Measurements from ENCODE around the gene PGA5. TPM values are rescaled to one million over a fixed set of nuclear protein-coding genes. Genes with fewer than 3 reads are reported as not detected.
"Not testable (repeated sequence)": the region's sequence is repeated elsewhere in the genome, so short reads cannot be mapped to it uniquely, and the experiment has no call there.

Gene PGA5
- polyA plus RNA-seq, 1 donor from 2014 or later, result not detected

DNA sequence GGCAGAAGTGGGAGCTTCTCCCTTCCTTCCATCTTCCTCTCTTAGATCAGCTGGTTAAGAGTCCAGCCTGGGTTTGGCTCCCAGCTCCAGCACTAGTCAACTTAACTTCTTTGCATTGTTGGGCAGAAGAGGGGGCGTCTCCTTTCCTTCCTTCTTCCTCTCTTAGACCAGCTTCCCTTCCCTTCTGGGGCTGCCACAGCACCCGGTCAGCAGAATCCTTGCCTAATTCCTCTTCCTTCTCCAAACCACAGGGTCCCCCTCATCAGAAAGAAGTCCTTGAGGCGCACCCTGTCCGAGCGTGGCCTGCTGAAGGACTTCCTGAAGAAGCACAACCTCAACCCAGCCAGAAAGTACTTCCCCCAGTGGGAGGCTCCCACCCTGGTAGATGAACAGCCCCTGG is 18.3 kb upstream of the PGA5 start:
- not testable (repeated sequence) for H3F3A ChIP-seq (ENCODE audit: insufficient read depth, low read length, poor library complexity, severe bottlenecking); H3K27ac ChIP-seq (ENCODE audit: low read length); H3K9me2 ChIP-seq (ENCODE audit: insufficient read depth, low read length); H3K9ac ChIP-seq (ENCODE audit: low read length); H4K20me1 ChIP-seq (ENCODE audit: insufficient read depth); H3K79me2 ChIP-seq (replicated peaks; ENCODE audit: insufficient read depth, low read length); H2AFZ ChIP-seq (ENCODE audit: low read depth, low read length); H3K36me3 ChIP-seq (ENCODE audit: insufficient read depth, low read length); H3K4me3 ChIP-seq (ENCODE audit: low read length); H3K9me3 ChIP-seq (ENCODE audit: low read length); H3K4me2 ChIP-seq (ENCODE audit: low read length); H3K27me3 ChIP-seq (ENCODE audit: insufficient read depth, low read depth, low read length)

DNA sequence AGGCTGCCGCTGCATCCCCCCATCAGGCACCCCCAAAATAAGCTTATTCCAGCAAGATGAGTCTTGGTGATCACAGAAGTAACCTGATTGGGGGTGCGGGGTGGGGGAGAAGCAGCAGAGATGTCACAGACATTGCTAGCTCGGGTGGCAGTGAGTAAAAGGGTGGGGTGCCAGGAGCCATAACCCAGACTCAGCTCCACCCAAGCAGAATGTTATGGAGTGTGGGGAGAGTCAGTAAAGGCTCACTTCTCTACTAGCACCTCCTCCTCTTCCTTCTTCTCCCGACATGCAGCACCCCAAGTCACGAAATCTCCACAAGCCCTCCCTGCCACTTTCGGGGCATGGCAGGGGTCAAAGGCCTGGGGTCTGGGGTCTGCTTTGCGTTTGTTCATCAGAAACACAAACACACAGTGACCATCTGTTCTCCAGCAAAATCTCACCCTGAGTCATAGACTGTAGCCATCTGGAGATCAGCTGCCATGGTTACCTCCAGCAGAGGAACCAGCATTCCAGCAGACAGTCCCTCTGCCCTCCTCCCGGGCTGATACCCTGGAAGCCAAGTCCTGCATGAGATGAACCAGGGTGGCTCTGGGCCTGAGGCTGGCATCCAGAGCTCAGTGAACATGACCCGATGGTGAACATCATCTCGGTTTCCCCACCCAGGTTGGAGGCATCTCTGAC is 14.4 kb upstream of the PGA5 start:
- not testable (repeated sequence) for H3K36me3 ChIP-seq (ENCODE audit: insufficient read depth, low read length); H3K79me2 ChIP-seq (replicated peaks; ENCODE audit: insufficient read depth, low read length); H4K20me1 ChIP-seq (ENCODE audit: insufficient read depth); H3K4me2 ChIP-seq (ENCODE audit: low read length); H3K9ac ChIP-seq (ENCODE audit: low read length); H3F3A ChIP-seq (ENCODE audit: insufficient read depth, low read length, poor library complexity, severe bottlenecking); H3K4me3 ChIP-seq (ENCODE audit: low read length); H3K9me2 ChIP-seq (ENCODE audit: insufficient read depth, low read length); H3K9me3 ChIP-seq (ENCODE audit: low read length); H2AFZ ChIP-seq (ENCODE audit: low read depth, low read length); H3K27me3 ChIP-seq (ENCODE audit: insufficient read depth, low read depth, low read length); H3K27ac ChIP-seq (ENCODE audit: low read length)

DNA sequence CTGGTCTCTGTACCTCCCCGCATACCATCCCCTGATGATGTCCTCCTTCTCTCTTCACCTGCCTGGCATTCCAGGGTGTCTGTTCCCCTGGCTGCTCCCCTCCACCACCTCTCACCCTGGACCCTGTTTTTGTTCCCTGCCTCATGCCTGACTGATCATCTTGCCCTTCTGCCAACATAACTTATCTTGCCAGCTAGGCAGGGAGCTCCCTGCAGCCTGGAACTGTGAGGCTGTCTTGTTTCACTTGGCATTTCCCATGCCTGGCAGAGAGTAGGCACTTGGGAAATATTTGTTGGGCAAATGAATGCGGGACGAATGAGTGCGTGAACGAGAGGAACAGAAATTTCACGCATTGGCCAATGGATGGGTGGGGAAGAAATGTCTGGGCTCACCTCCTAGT is 11.5 kb upstream of the PGA5 start:
- H4K20me1 ChIP-seq (ENCODE audit: insufficient read depth); H3K27me3 ChIP-seq (ENCODE audit: insufficient read depth, low read depth, low read length); H3K4me3 ChIP-seq (ENCODE audit: low read length); H3F3A ChIP-seq (ENCODE audit: insufficient read depth, low read length, poor library complexity, severe bottlenecking); H3K4me2 ChIP-seq (ENCODE audit: low read length); H3K79me2 ChIP-seq (replicated peaks; ENCODE audit: insufficient read depth, low read length); H2AFZ ChIP-seq (ENCODE audit: low read depth, low read length); H3K9me3 ChIP-seq (ENCODE audit: low read length); H3K9me2 ChIP-seq (ENCODE audit: insufficient read depth, low read length); H3K36me3 ChIP-seq (ENCODE audit: insufficient read depth, low read length); H3K9ac ChIP-seq (ENCODE audit: low read length); H3K27ac ChIP-seq (ENCODE audit: low read length): not testable (repeated sequence)

- H3K4me2 ChIP-seq (ENCODE audit: low read length); H3K27me3 ChIP-seq (ENCODE audit: insufficient read depth, low read depth, low read length); H3F3A ChIP-seq (ENCODE audit: insufficient read depth, low read length, poor library complexity, severe bottlenecking); H2AFZ ChIP-seq (ENCODE audit: low read depth, low read length); H3K9me2 ChIP-seq (ENCODE audit: insufficient read depth, low read length); H3K27ac ChIP-seq (ENCODE audit: low read length); H3K36me3 ChIP-seq (ENCODE audit: insufficient read depth, low read length); H3K4me3 ChIP-seq (ENCODE audit: low read length); H4K20me1 ChIP-seq (ENCODE audit: insufficient read depth); H3K9ac ChIP-seq (ENCODE audit: low read length); H3K9me3 ChIP-seq (ENCODE audit: low read length); H3K79me2 ChIP-seq (replicated peaks; ENCODE audit: insufficient read depth, low read length): not testable (repeated sequence)
Observed at GRCh38 chr11:61231033-61231432, 9.9 kb upstream of the PGA5 start.

GRCh38 chr11:61231585-61231984 is 9.4 kb upstream of the PGA5 start:
- not testable (repeated sequence) for H3K9ac ChIP-seq (ENCODE audit: low read length); H3K4me2 ChIP-seq (ENCODE audit: low read length); H3F3A ChIP-seq (ENCODE audit: insufficient read depth, low read length, poor library complexity, severe bottlenecking); H3K79me2 ChIP-seq (replicated peaks; ENCODE audit: insufficient read depth, low read length); H3K27me3 ChIP-seq (ENCODE audit: insufficient read depth, low read depth, low read length); H3K4me3 ChIP-seq (ENCODE audit: low read length); H2AFZ ChIP-seq (ENCODE audit: low read depth, low read length); H3K27ac ChIP-seq (ENCODE audit: low read length); H3K9me2 ChIP-seq (ENCODE audit: insufficient read depth, low read length); H4K20me1 ChIP-seq (ENCODE audit: insufficient read depth); H3K36me3 ChIP-seq (ENCODE audit: insufficient read depth, low read length); H3K9me3 ChIP-seq (ENCODE audit: low read length)

DNA sequence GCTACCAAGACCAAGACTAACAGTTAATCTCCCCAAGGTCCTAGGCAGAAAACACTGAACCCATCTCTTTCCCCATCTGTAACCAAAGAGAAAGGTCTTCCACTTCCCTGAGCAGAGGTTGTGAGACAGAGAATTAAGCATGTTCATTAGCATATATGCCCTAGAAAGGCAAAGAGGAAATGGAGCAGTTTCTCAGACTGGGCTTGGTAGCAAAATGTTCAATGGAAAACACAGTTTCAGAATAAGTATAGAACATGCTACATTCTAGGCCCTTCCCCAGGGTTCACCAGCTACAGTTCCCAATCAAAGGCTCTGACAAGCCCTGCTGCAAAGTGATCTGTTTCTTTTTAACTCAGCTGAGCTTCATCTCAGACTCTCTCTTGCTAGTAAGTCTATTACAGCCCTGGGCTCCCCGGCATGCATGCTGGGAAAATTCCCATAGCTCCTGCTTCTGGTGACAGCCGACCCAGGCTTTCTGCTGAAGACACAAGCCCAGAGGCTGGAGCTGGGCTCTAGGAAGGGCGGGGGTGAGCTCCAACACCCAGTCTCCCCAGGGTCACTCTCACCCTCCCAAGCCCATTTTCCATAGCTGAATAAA is 8.3 kb upstream of the PGA5 start:
- not testable (repeated sequence) for H3K36me3 ChIP-seq (ENCODE audit: insufficient read depth, low read length); H3F3A ChIP-seq (ENCODE audit: insufficient read depth, low read length, poor library complexity, severe bottlenecking); H3K4me2 ChIP-seq (ENCODE audit: low read length); H3K9ac ChIP-seq (ENCODE audit: low read length); H3K27me3 ChIP-seq (ENCODE audit: insufficient read depth, low read depth, low read length); H4K20me1 ChIP-seq (ENCODE audit: insufficient read depth); H3K27ac ChIP-seq (ENCODE audit: low read length); H3K9me2 ChIP-seq (ENCODE audit: insufficient read depth, low read length); H3K4me3 ChIP-seq (ENCODE audit: low read length); H3K9me3 ChIP-seq (ENCODE audit: low read length); H3K79me2 ChIP-seq (replicated peaks; ENCODE audit: insufficient read depth, low read length); H2AFZ ChIP-seq (ENCODE audit: low read depth, low read length)

DNA sequence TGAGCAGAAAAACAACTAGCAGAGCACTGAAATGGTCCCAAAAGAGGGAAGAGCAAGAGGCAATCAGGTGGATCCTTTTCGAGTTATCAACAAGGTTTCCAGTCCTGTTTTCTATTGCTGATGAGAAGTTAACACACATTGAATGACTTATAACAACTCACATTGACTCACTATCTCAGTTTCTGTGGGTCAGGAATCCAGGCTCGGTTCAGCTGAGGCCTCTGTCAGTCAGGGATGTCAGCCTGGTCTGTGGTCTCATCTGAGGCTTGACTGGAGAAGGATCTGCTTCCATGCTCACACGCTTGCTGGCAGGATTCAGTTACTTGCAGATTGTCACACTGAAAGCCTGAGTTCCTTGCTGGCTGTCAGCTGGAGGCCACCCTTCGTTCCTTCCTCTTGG is 3.8 kb upstream of the PGA5 start:
- H3K4me3 ChIP-seq (ENCODE audit: low read length); H3K27me3 ChIP-seq (ENCODE audit: insufficient read depth, low read depth, low read length); H4K20me1 ChIP-seq (ENCODE audit: insufficient read depth); H3K4me2 ChIP-seq (ENCODE audit: low read length); H3K9me2 ChIP-seq (ENCODE audit: insufficient read depth, low read length); H2AFZ ChIP-seq (ENCODE audit: low read depth, low read length); H3K27ac ChIP-seq (ENCODE audit: low read length); H3K9ac ChIP-seq (ENCODE audit: low read length); H3K9me3 ChIP-seq (ENCODE audit: low read length); H3K79me2 ChIP-seq (replicated peaks; ENCODE audit: insufficient read depth, low read length); H3K36me3 ChIP-seq (ENCODE audit: insufficient read depth, low read length); H3F3A ChIP-seq (ENCODE audit: insufficient read depth, low read length, poor library complexity, severe bottlenecking): not testable (repeated sequence)

- not testable (repeated sequence) for H3K9ac ChIP-seq (ENCODE audit: low read length); H3K36me3 ChIP-seq (ENCODE audit: insufficient read depth, low read length); H3K79me2 ChIP-seq (replicated peaks; ENCODE audit: insufficient read depth, low read length); H3K27me3 ChIP-seq (ENCODE audit: insufficient read depth, low read depth, low read length); H3K4me3 ChIP-seq (ENCODE audit: low read length); H2AFZ ChIP-seq (ENCODE audit: low read depth, low read length); H3K27ac ChIP-seq (ENCODE audit: low read length); H4K20me1 ChIP-seq (ENCODE audit: insufficient read depth); H3K9me3 ChIP-seq (ENCODE audit: low read length); H3K9me2 ChIP-seq (ENCODE audit: insufficient read depth, low read length); H3K4me2 ChIP-seq (ENCODE audit: low read length); H3F3A ChIP-seq (ENCODE audit: insufficient read depth, low read length, poor library complexity, severe bottlenecking)
Observed at GRCh38 chr11:61240288-61240687, 687 bp upstream of the PGA5 start.

Measured in neural cell (in vitro differentiated cells).